GM13977 (cell line): ENCODE results near the gene IGSF21.

Experiments
- DNase-seq: peaks from one replicate; pipeline ENCODE4 v3.0.0; 2012; ENCODE audit warnings: low spot score
- CTCF ChIP-seq: IDR thresholded peaks from 2 replicates; pipeline ENCODE4 v1.5.1; 2012; ENCODE audit warnings: mild to moderate bottlenecking, control low read depth; ENCODE audit not compliant: insufficient read depth; ENCODE audit errors: extremely low read depth, missing control alignments
- in situ Hi-C: fragments of 300-500 bp; cut with MboI; formaldehyde crosslinking; loops from one replicate; pipeline ENCODE4 v1.12.0; 2022; ENCODE audit warnings: low sequenced_read_pairs, low pct_unique_long_range_greater_than_20kb, mixed read lengths, inconsistent platforms; ENCODE audit not compliant: unreplicated experiment

Gene IGSF21

GRCh38 chr1:18239671-18240070, 132.1 kb downstream of the IGSF21 start:
- in situ Hi-C loops: no loop called here

GRCh38 chr1:18240906-18241305, 133.3 kb downstream of the IGSF21 start:
- no peak for TF ChIP-seq CTCF
- DNase-seq: no peak
- in situ Hi-C loops: no loop called here

More at GRCh38 chr1:18239671-18240070, 132.1 kb downstream of the IGSF21 start:
- DNase-seq: no peak
- no peak for TF ChIP-seq CTCF

DNA sequence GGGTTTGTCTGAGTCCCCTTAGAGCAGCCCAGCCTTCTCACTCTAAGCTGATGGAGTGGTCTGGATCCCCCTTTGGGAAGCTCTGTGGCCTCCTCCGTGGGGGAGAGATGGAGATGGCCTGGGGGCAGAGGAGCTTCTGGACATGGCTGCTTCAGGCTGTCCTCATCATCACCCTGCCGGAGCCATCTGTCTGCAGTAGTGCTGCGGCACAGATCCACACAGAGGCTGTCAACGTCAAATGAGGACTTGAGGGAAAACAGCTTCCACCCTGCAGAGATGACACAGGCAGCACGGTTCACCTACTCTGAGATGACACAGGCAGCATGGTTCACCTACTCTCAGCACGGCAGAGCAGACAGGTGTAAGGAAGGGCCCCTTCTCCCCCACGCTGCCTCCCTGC, 134.3 kb downstream of the IGSF21 start:
- DNase-seq: no peak
- no peak for TF ChIP-seq CTCF
- in situ Hi-C loops: no loop called here

DNA sequence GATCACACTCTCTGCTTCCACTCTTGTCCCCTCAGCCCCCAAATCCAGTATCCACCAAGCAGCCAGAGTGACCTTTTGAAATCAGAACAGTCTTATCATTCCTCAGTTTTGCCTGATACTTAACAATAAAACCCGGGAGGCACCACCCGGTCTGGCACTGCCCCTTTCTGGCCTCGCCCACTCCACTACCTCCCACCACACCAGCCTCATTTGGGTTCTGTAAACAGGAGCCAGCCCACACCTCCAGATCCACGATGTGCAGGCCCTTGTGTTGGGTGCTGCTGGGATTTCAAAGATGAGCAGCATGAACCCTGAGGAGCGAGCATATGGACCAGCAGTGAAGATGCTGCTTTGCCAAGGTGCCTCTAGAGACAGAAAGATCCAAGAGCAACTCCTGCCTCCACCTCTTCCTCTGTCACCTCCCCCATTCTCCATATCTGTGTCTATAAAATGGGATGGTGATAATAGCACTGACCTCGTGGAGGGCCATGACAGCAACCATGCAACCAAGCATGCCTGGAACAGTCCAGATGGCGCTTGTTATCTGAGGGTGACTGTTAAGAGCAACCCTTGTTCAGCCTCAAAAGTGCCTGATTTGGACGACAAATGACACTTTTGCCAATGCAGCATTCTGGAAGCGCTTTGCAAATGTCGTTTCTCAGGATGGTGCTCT, 136.0 kb downstream of the IGSF21 start:
- no peak for TF ChIP-seq CTCF
- in situ Hi-C loops: no loop called here
- no peak for DNase-seq

GRCh38 chr1:18244762-18245161, 137.2 kb downstream of the IGSF21 start:
- no peak for TF ChIP-seq CTCF
- DNase-seq: no peak
- in situ Hi-C loops: no loop called here

- in situ Hi-C loops: no loop called here
- DNase-seq: no peak
- TF ChIP-seq CTCF: no peak
Measured at GRCh38 chr1:18245647-18246046, 138.0 kb downstream of the IGSF21 start.

DNA sequence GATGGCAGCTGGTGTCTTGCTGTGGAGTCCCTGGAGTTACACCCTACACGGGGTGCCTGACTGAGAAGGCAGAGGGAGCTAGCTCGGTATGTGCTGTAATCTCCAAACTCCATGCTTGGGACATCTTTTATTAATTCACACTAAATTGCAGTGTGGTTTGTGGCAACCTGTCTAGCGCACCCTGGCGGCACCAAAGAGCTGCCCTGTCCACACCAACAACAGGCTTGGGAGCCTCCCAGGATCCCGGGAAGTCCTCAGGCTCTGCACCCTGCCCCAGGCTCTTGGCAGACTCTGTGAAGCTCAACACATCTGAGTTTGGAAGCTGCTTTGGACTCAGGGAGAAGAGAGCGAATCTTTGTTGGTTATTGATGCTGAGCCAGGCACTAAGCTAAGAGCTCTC, 138.9 kb downstream of the IGSF21 start:
- no peak for TF ChIP-seq CTCF
- in situ Hi-C loops: no loop called here
- no peak for DNase-seq
